ENCODE measurements around the gene CUTA.

- TF ChIP-seq, protein P1, sequence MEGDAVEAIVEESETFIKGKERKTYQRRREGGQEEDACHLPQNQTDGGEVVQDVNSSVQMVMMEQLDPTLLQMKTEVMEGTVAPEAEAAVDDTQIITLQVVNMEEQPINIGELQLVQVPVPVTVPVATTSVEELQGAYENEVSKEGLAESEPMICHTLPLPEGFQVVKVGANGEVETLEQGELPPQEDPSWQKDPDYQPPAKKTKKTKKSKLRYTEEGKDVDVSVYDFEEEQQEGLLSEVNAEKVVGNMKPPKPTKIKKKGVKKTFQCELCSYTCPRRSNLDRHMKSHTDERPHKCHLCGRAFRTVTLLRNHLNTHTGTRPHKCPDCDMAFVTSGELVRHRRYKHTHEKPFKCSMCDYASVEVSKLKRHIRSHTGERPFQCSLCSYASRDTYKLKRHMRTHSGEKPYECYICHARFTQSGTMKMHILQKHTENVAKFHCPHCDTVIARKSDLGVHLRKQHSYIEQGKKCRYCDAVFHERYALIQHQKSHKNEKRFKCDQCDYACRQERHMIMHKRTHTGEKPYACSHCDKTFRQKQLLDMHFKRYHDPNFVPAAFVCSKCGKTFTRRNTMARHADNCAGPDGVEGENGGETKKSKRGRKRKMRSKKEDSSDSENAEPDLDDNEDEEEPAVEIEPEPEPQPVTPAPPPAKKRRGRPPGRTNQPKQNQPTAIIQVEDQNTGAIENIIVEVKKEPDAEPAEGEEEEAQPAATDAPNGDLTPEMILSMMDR (conservative IDR thresholded peaks at IDR 0.05; ENCODE audit: low read length): no peak
- TF ChIP-seq EZH2phosphoT487 (IDR thresholded peaks at IDR 0.05; ENCODE audit: borderline replicate concordance, low read depth, low read length): no peak
These were observed 32.5 kb upstream of the CUTA start for GRCh38 chr6:33450434-33450833.

All from OCI-LY7 (cell line).